ENCODE data around the gene EIF5A. TPM values are rescaled to one million over a fixed set of nuclear protein-coding genes. Genes with fewer than 3 reads are reported as not detected.

The EIF5A gene
- total RNA-seq, 1 experiment from 2014 or later = 1,142 TPM

DNA sequence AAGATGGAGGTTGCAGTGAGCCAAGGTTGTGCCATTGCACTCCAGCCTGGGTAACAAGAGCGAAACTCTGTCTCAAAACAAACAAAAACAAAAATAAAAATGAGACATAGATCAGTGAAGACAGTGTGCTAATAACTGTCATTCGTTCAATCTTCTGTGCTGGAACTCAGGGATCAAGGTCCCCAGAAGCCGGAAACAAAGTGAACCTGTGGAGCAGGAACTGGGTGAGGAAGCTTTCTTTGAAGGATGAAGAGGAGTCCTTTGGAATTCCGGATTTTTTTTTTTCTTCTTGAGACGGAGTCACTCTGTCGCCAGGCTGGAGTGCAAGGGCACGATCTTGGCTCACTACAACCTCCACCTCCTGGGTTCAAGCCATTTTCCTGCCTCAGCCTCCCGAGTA, 28.0 kb upstream of the EIF5A start:
- TF ChIP-seq, protein P1, sequence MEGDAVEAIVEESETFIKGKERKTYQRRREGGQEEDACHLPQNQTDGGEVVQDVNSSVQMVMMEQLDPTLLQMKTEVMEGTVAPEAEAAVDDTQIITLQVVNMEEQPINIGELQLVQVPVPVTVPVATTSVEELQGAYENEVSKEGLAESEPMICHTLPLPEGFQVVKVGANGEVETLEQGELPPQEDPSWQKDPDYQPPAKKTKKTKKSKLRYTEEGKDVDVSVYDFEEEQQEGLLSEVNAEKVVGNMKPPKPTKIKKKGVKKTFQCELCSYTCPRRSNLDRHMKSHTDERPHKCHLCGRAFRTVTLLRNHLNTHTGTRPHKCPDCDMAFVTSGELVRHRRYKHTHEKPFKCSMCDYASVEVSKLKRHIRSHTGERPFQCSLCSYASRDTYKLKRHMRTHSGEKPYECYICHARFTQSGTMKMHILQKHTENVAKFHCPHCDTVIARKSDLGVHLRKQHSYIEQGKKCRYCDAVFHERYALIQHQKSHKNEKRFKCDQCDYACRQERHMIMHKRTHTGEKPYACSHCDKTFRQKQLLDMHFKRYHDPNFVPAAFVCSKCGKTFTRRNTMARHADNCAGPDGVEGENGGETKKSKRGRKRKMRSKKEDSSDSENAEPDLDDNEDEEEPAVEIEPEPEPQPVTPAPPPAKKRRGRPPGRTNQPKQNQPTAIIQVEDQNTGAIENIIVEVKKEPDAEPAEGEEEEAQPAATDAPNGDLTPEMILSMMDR (IDR thresholded peaks at IDR 0.05; ENCODE audit: unreplicated experiment) = no peak
- no peaks in the 10 kb centered on the region for H3K36me3 Mint-ChIP-seq (ENCODE audit: insufficient read depth, unreplicated experiment)
- no peak for DNase-seq (ENCODE audit: unreplicated experiment)
- H3K4me1 Mint-ChIP-seq (ENCODE audit: insufficient read depth, unreplicated experiment) = peaks cover 6% of the 10 kb centered on the region
- POLR2A ChIA-PET = interaction anchor here (0.6 to 3.8 kb wide), 3 partner anchors 17 to 204 kb away, joined by 3 to 37 read pairs (median 4); no protein-coding TSS in a partner anchor
- intact Hi-C loops (cut with micrococcal nuclease) = no loop called here
- no peak overlapping the region for H3K4me3 Mint-ChIP-seq (ENCODE audit: unreplicated experiment)
- H3K27ac Mint-ChIP-seq (ENCODE audit: low read depth, unreplicated experiment) = no peak overlapping the region
- H3K27me3 Mint-ChIP-seq (ENCODE audit: insufficient read depth, unreplicated experiment) = no peaks in the 10 kb centered on the region
- H3K9me3 Mint-ChIP-seq (ENCODE audit: unreplicated experiment) = no peaks in the 10 kb centered on the region
- CTCF ChIA-PET = interaction anchor here (0.6 to 5.2 kb wide), 7 partner anchors 10 to 492 kb away, joined by 3 to 65 read pairs (median 4); no protein-coding TSS in a partner anchor
- BruUV-seq (replicated peaks) = no TSS peak

DNA sequence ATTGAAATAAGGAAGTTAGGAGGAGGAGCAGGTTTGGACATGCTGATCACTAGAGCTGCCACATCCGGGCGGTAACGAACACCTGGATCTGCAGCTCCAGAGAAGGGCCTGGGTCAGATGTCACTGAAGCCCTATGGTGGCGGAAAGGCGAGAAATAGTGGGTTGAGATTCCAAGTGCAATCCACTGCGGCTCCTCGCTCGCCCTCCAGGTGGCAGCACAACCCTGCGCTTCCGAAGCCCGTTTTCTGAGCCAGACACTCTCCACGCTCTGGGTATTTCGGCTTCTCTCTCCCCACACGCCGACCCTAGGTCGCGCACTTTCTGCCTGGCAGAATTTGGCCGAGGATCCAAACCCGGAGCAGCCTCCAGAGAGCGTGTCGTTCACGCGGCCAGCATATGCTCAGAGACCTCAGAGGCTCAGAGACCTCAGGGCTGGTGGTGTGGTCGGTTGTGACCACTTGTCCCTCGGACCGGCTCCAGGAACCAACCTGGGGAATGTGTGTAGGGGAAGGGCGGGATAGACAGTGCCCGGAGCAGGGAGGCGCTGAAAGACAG, 26.8 kb upstream of the EIF5A start:
- no peak overlapping the region for H3K27ac Mint-ChIP-seq (ENCODE audit: low read depth, unreplicated experiment)
- H3K9me3 Mint-ChIP-seq (ENCODE audit: unreplicated experiment) = no peaks in the 10 kb centered on the region
- intact Hi-C loops (cut with micrococcal nuclease) = loop anchor here (1.0 kb wide), 3 partner anchors 16 to 281 kb away; partner anchors contain the start of gene SENP3
- peaks cover 6% of the 10 kb centered on the region for H3K4me1 Mint-ChIP-seq (ENCODE audit: insufficient read depth, unreplicated experiment)
- BruUV-seq (replicated peaks) = no TSS peak
- no peaks in the 10 kb centered on the region for H3K36me3 Mint-ChIP-seq (ENCODE audit: insufficient read depth, unreplicated experiment)
- ChIA-PET CTCF (interaction anchor here (0.5 to 5.2 kb wide), 18 partner anchors 10 to 1070 kb away, joined by 3 to 65 read pairs (median 3); no protein-coding TSS in a partner anchor), POLR2A (interaction anchor here (0.7 to 3.8 kb wide), 13 partner anchors 12 to 293 kb away, joined by 3 to 37 read pairs (median 5); partner anchors contain the start of gene GABARAP)
- H3K27me3 Mint-ChIP-seq (ENCODE audit: insufficient read depth, unreplicated experiment) = no peaks in the 10 kb centered on the region
- H3K4me3 Mint-ChIP-seq (ENCODE audit: unreplicated experiment) = peak overlapping the region; percentile 72
- peak; percentile 88 for DNase-seq (ENCODE audit: unreplicated experiment)
- TF ChIP-seq, protein P1 (IDR thresholded peaks at IDR 0.05; ENCODE audit: unreplicated experiment) = peak; percentile 96

DNA sequence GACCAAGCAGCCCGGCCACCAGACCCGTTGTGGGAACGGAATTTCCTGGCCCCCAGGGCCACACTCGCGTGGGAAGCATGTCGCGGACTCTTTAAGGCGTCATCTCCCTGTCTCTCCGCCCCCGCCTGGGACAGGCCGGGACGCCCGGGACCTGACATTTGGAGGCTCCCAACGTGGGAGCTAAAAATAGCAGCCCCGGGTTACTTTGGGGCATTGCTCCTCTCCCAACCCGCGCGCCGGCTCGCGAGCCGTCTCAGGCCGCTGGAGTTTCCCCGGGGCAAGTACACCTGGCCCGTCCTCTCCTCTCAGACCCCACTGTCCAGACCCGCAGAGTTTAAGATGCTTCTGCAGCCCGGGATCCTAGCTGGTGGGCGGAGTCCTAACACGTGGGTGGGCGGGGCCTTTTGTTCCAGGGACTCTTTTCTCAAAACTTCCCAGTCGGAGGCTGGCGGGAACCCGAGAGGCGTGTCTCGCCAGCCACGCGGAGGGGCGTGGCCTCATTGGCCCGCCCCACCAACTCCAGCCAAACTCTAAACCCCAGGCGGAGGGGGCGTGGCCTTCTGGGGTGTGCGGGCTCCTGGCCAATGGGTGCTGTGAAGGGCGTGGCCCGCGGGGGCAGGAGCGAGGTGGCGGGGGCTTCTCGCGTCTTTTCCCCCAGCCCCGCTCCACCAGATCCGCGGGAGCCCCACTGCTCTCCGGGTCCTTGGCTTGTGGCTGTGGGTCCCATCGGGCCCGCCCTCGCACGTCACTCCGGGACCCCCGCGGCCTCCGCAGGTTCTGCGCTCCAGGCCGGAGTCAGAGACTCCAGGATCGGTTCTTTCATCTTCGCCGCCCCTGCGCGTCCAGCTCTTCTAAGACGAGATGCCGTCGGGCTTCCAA, 26.1 kb upstream of the EIF5A start, which contains the start of gene SLC2A4:
SLC2A4 (plus strand) TSS at position 645 of the 879 bp plus-strand sequence; CDS start at position 862, 217 bp downstream.
- peak within 1 kb of the TSS; percentile 72 for H3K4me3 Mint-ChIP-seq (ENCODE audit: unreplicated experiment)
- H3K27me3 Mint-ChIP-seq (ENCODE audit: insufficient read depth, unreplicated experiment) = no peaks in the 10 kb centered on the region
- intact Hi-C loops (cut with micrococcal nuclease) = no loop called here
- peak; percentile 97 for DNase-seq (ENCODE audit: unreplicated experiment)
- BruUV-seq (replicated peaks) = no TSS peak
- peaks cover 6% of the 10 kb centered on the region for H3K4me1 Mint-ChIP-seq (ENCODE audit: insufficient read depth, unreplicated experiment)
- ChIA-PET POLR2A (interaction anchor here (0.7 to 3.8 kb wide), 14 partner anchors 12 to 292 kb away, joined by 3 to 37 read pairs (median 5); partner anchors contain the start of genes CTDNEP1 and GABARAP), CTCF (interaction anchor here (0.6 to 5.2 kb wide), 13 partner anchors 9 to 837 kb away, joined by 3 to 65 read pairs (median 3); no protein-coding TSS in a partner anchor)
- no peak within 1 kb of the TSS for H3K27ac Mint-ChIP-seq (ENCODE audit: low read depth, unreplicated experiment)
- TF ChIP-seq, protein P1 (IDR thresholded peaks at IDR 0.05; ENCODE audit: unreplicated experiment) = no peak
- no peaks in the 10 kb centered on the region for H3K9me3 Mint-ChIP-seq (ENCODE audit: unreplicated experiment)
- no peaks in the 10 kb centered on the region for H3K36me3 Mint-ChIP-seq (ENCODE audit: insufficient read depth, unreplicated experiment)

Data from MCF 10A (cell line).